Parathyroid adenoma (tissue), 2 donors: ENCODE measurements around the gene SGIP1.

Experiments
- H2AFZ ChIP-seq: fragments of 300-600 bp; sonication (generic); one replicate; pipeline ENCODE4 v1.7.0; 2017; ENCODE audit warnings: antibody characterized with exemption, mild to moderate bottlenecking
- H3K27ac ChIP-seq: fragments of 300-600 bp; sonication (generic); one replicate; pipeline ENCODE4 v1.7.0; 2017
- H3K27me3 ChIP-seq: fragments of 300-600 bp; sonication (generic); one replicate; pipeline ENCODE4 v1.7.0; 2017; ENCODE audit warnings: low read length; ENCODE audit not compliant: control insufficient read depth, insufficient read depth
- H3K36me3 ChIP-seq: fragments of 300-600 bp; sonication (generic); one replicate; pipeline ENCODE4 v1.7.0; 2017; ENCODE audit warnings: low read length; ENCODE audit not compliant: control insufficient read depth, insufficient read depth
- H3K4me1 ChIP-seq: fragments of 300-600 bp; sonication (generic); one replicate; pipeline ENCODE4 v1.7.0; 2017; ENCODE audit warnings: control low read depth
- H3K4me2 ChIP-seq: fragments of 300-600 bp; sonication (generic); one replicate; pipeline ENCODE4 v1.7.0; 2017; ENCODE audit warnings: low read length
- H3K4me3 ChIP-seq: fragments of 300-600 bp; sonication (generic); one replicate; pipeline ENCODE4 v1.7.0; 2017; ENCODE audit warnings: low read depth, low read length
- H3K79me2 ChIP-seq: fragments of 300-600 bp; sonication (generic); one replicate; pipeline ENCODE4 v1.7.0; 2017; ENCODE audit warnings: control low read depth
- H3K9ac ChIP-seq: fragments of 300-600 bp; sonication (generic); one replicate; pipeline ENCODE4 v1.7.0; 2017; ENCODE audit warnings: mild to moderate bottlenecking
- H3K9me3 ChIP-seq: fragments of 300-600 bp; sonication (generic); one replicate; pipeline ENCODE4 v1.7.0; 2017; ENCODE audit warnings: low read length; ENCODE audit not compliant: control insufficient read depth
- CTCF ChIP-seq: fragments of 300-600 bp; sonication (generic); IDR thresholded peaks from one replicate; pipeline ENCODE4 v1.7.0; 2017; ENCODE audit warnings: antibody characterized with exemption, mild to moderate bottlenecking
- donor health status: primary hyperparathyroidism.

The SGIP1 gene

GRCh38 chr1:66692681-66693080 is 158.7 kb downstream of the SGIP1 start:
- H3K4me2 ChIP-seq = no peak overlapping the region
- no peaks in the 10 kb centered on the region for H3K36me3 ChIP-seq
- no peaks in the 10 kb centered on the region for H3K27me3 ChIP-seq
- H3K4me3 ChIP-seq = no peak overlapping the region
- no peak overlapping the region for H3K27ac ChIP-seq
- H3K9ac ChIP-seq = no peak overlapping the region
- no peak for TF ChIP-seq CTCF
- H3K4me1 ChIP-seq = no peaks in the 10 kb centered on the region
- no peaks in the 10 kb centered on the region for H3K79me2 ChIP-seq
- H2AFZ ChIP-seq = no peak overlapping the region
- no peaks in the 10 kb centered on the region for H3K9me3 ChIP-seq

GRCh38 chr1:66693856-66694255 is 159.9 kb downstream of the SGIP1 start:
- Histone ChIP-seq H3K9ac (no peak overlapping the region), H3K4me3 (no peak overlapping the region), H3K27me3 (no peaks in the 10 kb centered on the region), H3K36me3 (no peaks in the 10 kb centered on the region), H3K4me2 (no peak overlapping the region), H3K79me2 (no peaks in the 10 kb centered on the region), H3K27ac (no peak overlapping the region), H2AFZ (no peak overlapping the region), H3K4me1 (no peaks in the 10 kb centered on the region), H3K9me3 (no peaks in the 10 kb centered on the region)
- TF ChIP-seq CTCF = no peak

GRCh38 chr1:66695116-66695515 is 161.2 kb downstream of the SGIP1 start:
- Histone ChIP-seq H3K4me3 (no peak overlapping the region), H3K4me2 (no peak overlapping the region), H3K9ac (no peak overlapping the region), H2AFZ (no peak overlapping the region), H3K27me3 (no peaks in the 10 kb centered on the region), H3K36me3 (no peaks in the 10 kb centered on the region), H3K9me3 (no peaks in the 10 kb centered on the region), H3K4me1 (no peaks in the 10 kb centered on the region), H3K27ac (no peak overlapping the region), H3K79me2 (no peaks in the 10 kb centered on the region)
- no peak for TF ChIP-seq CTCF

- Histone ChIP-seq H3K27ac (no peak overlapping the region), H3K4me1 (no peaks in the 10 kb centered on the region), H3K79me2 (no peaks in the 10 kb centered on the region), H2AFZ (no peak overlapping the region), H3K9ac (no peak overlapping the region), H3K27me3 (no peaks in the 10 kb centered on the region), H3K36me3 (no peaks in the 10 kb centered on the region), H3K4me2 (no peak overlapping the region), H3K9me3 (no peaks in the 10 kb centered on the region), H3K4me3 (no peak overlapping the region)
- no peak for TF ChIP-seq CTCF
These were observed 162.8 kb downstream of the SGIP1 start for GRCh38 chr1:66696771-66697170.

- no peaks in the 10 kb centered on the region for H3K36me3 ChIP-seq
- no peak for TF ChIP-seq CTCF
- H3K9ac ChIP-seq = no peak overlapping the region
- H3K4me1 ChIP-seq = no peaks in the 10 kb centered on the region
- H3K4me2 ChIP-seq = no peak overlapping the region
- no peak overlapping the region for H2AFZ ChIP-seq
- no peaks in the 10 kb centered on the region for H3K9me3 ChIP-seq
- no peak overlapping the region for H3K4me3 ChIP-seq
- no peaks in the 10 kb centered on the region for H3K79me2 ChIP-seq
- no peak overlapping the region for H3K27ac ChIP-seq
- H3K27me3 ChIP-seq = no peaks in the 10 kb centered on the region
These were observed 165.3 kb downstream of the SGIP1 start for GRCh38 chr1:66699213-66699612.
